Left hindlimb (tissue), 1 donor: ENCODE results near the gene FAM184A.
"Not testable (repeated sequence)": the region's sequence is repeated elsewhere in the genome, so short reads cannot be mapped to it uniquely, and the experiment has no call there.

Source experiments
- DNase-seq: peaks from one replicate; pipeline ENCODE4 v3.0.0-alpha.2; 2018

FAM184A gene

GRCh38 chr6:119006974-119007373, 71.5 kb downstream of the FAM184A start:
- no peak for DNase-seq

DNA sequence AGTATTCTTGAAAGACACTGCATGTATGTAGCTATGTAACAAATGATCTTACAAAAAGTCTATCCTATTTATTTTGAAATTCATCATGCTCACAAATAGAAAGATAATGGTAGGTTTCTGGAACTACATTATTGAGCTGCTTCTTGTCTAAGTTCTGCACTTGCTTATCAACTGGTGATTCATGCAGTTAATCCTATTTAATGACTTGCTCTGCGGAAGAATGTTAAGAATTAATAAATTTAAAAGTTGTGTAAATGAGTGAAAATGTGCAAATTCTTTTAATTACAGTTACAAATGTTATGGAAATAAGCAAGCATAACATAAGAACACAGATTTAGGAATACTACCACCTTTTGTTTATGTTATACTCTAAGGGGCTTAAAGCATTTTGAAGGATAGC, 76.4 kb downstream of the FAM184A start:
- no peak for DNase-seq

GRCh38 chr6:118999494-119000040, 78.9 kb downstream of the FAM184A start:
- DNase-seq: no peak

GRCh38 chr6:118997426-118997825, 81.0 kb downstream of the FAM184A start:
- DNase-seq: not testable (repeated sequence)

GRCh38 chr6:118996289-118996820, 82.1 kb downstream of the FAM184A start:
- DNase-seq: no peak

DNA sequence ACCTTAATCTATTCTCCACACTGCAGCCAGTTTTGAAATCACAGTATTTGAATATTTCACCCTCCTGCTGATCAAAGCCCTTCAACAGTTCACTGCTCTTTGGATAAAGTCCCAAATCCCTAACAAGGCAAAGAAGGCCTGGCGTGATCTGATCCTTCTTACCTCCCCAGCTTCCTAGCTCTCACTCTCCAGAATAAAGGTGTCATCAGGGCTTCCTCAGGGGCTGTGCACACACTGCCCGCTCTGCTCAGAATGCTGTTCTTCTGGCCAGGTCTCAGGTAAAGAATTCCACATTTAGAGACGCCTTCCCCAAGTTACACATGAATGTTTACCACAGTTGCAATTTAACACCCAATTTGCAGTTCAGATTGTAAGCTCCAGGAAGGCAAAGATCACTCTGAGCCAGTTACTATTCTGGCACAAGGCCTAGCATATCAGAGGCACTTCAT, 84.6 kb downstream of the FAM184A start:
- no peak for DNase-seq

GRCh38 chr6:118993358-118993757, 85.1 kb downstream of the FAM184A start:
- no peak for DNase-seq

- DNase-seq: no peak
Measured at GRCh38 chr6:118992186-118992795, 86.2 kb downstream of the FAM184A start.

DNA sequence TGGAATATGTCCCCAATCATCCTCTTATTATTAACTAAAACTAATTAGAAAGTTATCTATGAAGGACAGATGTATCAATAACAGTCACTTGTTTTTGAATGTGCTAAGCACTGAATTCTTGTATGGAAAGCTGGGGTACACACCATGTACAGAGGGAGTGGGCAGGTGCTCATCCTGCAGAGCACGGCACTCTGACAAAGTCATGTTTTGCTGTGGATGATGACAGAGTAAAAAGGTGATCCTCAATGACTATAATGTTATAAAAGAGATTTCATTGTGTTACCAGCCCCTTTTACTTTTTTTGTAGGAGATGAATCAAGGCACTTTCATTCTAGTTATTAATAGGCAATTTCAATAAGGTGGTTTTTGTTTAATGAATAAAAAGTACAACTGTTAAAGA, 92.2 kb downstream of the FAM184A start:
- no peak for DNase-seq

- no peak for DNase-seq
Measured at GRCh38 chr6:118985123-118985830, 93.2 kb downstream of the FAM184A start.

DNA sequence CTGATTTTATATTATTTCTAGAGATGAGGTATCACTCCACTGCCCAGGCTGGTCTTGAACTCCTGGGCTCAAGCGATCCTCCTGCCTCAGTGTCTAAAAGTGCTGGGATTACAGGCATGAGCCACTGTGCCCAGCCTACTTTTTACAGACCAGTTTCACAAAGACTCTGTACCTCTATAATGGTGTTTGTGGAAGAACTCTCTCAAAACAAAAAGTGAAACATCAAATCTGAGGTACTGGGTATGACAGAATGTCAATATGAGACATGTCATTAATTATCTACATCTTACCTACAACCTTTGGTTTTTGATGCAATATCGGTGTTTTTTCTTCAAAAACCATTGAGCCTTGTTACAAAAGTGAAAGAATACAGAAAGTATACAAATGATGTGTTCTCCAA, 94.1 kb downstream of the FAM184A start:
- no peak for DNase-seq

GRCh38 chr6:118982575-118982911, 95.9 kb downstream of the FAM184A start:
- no peak for DNase-seq

DNA sequence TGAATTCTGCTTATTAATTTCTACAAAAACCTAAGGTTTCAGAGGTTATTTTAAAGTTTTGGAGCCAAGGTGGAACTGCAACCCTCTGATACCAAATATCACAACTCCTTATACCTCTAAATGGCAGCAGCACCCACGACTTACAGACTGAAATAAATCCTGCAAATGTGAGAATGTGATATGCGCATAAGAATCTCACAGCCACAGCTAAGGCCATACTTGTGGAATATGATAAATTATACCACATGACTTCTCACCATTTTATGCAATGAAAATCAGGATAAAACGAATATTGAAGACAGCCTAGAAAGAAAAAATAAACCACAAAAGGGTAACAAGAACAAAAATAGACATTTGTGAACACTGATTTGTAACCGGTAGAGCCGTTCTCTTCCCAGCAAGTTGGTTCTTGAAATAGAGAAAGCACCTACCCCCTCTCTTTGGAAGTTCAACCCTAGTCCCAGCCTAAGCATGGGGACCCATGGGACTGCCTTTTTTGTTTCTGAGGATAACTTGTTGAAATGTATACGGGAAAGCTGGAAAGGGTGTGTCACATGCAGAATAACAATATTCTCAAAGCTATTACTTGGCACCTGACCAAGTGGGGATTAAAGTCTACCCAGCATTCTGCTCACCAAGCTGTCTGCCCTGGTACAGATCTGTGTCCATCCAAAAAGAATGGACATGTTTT, 96.4 kb downstream of the FAM184A start:
- no peak for DNase-seq

DNA sequence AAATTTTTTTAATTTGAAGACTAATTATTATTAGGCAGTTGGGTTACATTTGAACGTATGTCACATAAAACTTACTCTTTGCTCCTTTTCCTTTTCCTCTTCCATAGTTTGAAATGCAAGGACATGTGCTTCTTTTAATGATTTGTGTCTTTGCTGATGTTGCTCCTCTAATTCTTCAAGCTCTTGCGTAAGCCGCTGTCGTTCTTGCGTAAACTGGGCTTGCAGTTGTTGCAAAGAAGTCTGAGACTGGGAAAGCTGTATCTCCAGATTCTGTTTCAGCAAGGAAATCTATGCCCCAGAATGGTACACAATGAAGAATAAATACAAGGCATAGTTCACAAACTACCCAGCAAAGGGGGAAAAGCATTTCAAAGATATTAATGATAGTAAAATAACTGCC, 98.4 kb downstream of the FAM184A start:
- no peak for DNase-seq

DNA sequence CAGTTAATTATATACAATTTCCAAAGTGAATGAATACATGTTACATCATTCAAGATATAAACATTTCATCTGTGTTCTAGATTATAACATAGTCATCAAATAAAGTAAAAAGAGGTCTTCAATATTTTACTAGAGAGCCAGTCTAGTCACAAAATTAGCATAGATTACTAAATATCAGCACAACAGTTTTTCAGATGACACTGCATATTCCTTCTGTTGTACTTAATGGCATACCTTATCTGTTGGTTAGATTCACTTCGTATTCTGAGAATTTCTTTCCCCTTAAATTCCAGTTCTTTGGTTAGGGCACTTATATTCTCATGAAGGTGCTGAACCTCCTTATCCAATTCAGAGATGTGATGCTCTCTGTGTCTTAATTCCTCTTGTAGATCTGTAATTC, 103.7 kb downstream of the FAM184A start:
- DNase-seq: no peak

- no peak for DNase-seq
Measured at GRCh38 chr6:118971682-118972081, 106.8 kb downstream of the FAM184A start.

DNA sequence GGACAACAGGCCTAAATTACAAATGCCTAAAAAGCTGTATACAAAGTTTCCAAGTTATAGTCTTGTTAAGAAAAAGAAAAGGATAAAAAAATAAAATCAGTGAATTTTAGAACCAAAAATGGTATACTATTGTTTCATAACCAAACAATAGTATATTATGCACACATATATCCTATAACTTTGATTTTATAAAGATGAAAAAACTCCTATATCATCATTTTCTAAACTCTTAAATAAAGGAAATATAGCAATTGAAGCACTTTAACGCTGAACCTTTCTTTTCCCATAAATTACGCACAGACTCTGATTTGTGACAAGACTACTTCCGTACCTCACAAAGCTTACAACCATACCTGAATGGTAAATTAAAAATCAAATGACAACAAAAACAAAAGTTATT, 107.6 kb downstream of the FAM184A start:
- DNase-seq: no peak

DNA sequence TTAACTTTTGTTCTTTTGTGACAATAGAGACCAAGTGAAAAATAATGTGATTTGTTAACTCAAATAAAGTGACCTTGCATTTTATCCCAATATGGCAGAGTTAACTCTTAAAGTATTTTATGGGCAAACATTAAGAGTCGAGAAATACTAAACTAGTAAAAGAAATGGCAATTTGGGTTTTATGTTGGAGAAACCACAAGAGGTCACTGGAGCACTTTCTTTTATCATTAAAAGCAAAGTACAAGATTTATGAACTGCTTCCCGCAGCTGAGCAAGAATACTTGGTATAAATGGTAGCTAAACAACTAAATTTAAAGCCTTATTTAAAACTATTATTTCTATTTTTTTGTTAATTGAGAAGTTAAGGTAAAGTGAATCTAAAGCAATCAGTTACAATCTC, 110.0 kb downstream of the FAM184A start:
- DNase-seq: no peak

- DNase-seq: no peak
Measured at GRCh38 chr6:118967239-118967638, 111.2 kb downstream of the FAM184A start.

DNA sequence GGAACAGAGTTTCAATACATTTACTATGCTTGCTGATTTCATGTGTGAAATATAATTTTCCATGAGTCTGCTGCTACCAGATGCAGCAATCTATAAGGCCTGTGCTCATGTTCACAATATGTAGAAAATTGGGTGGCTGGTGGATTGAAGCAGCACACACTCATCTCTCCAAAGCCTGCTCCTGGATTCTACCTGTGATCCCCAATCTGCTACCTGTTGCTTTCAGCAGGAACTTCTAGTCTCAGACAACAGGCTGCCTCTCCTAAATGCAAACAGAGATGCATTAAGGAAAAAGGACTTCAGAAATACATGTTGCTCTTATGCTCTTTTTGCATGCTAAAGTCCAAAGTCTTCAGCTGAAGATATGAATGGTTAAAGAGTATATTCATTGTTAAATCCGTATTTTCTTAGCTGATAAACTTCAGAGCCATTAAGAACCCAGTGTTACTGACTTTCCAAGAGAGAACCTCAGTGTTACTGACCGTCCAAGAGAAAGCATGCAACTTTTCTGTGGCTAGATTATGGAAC, 112.6 kb downstream of the FAM184A start:
- no peak for DNase-seq

DNA sequence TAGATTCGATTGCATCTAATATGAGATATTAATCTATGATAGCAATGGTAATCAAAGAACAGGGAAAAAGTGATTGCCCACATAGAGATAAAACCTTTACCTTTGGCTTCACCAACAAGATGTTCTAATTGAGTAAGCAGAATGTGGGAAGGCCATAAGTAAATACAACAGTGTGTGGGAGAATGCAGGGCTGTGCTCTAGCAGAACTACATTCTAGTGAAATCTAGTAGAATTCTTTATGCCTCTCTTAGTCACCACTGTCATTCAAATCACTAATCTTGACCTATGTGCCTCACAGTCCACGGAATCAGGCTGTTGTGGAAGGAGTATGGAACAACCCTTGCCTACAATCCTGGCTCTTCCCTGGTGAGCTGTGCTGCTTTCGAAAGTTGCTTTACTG, 113.1 kb downstream of the FAM184A start:
- DNase-seq: no peak

DNA sequence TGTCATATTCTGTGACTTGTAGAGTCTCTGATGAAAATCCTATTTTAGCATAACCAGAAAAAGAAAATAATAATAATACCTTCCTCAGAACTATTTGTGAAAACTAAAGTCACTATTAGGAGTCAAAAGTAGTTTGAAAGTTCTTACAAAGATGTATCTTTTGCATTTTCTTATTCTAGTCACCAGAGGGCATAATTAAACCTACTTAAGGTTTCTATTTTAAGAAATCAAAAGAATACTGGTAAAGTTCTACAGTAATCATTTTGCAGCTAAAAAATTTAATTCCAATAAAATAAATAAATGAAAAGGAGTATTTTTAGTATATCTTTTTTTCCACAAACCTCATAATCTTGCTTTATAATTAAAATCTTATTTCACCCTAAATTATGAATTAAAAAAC, 115.5 kb downstream of the FAM184A start:
- no peak for DNase-seq

DNA sequence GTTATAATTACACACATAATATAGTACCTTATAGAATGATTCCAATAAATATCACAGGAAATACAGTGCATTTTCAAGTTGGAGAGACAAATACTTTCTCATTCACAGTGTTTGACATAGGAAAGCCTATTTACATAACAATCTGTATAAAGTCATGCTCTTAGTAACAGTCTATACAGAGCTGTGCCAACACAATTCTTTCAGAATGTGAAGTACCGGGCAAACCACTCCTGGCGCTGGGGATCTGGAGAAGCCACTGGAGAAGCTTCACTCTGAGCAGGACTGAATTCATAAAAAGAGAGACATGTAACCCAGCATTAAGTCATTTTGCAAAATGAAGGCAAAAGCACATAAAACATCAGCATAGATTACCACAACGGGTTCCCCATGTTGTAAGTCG, 118.6 kb downstream of the FAM184A start:
- DNase-seq: no peak

DNA sequence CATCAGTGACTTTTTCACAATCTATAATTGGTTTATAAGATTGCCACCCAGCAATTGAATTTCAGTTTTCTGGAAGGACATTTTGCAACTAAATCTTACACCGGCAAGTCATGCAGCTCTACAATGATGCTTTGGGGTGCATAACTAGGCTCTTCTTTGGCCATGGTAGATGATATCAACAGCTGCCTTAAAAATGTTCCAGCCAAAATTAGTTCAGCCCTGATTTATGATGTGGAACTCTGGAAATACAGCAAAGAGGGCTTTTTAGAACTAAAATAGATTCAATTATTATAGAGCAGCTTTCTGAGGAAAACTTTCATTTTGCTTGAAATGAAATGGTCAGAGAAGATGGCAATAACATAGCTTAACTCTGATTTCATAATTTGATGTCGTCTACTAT, 125.1 kb downstream of the FAM184A start:
- no peak for DNase-seq
